ENCODE results near the gene ATP5IF1. TPM values are rescaled to one million over a fixed set of nuclear protein-coding genes. Genes with fewer than 3 reads are reported as not detected.

The ATP5IF1 gene
- total and polyA plus RNA-seq, 9 of the 15 experiments (the other 6 are each of a cell fraction or from before 2014, with no cell fraction given): 292 to 1,422 (median 388) TPM

DNA sequence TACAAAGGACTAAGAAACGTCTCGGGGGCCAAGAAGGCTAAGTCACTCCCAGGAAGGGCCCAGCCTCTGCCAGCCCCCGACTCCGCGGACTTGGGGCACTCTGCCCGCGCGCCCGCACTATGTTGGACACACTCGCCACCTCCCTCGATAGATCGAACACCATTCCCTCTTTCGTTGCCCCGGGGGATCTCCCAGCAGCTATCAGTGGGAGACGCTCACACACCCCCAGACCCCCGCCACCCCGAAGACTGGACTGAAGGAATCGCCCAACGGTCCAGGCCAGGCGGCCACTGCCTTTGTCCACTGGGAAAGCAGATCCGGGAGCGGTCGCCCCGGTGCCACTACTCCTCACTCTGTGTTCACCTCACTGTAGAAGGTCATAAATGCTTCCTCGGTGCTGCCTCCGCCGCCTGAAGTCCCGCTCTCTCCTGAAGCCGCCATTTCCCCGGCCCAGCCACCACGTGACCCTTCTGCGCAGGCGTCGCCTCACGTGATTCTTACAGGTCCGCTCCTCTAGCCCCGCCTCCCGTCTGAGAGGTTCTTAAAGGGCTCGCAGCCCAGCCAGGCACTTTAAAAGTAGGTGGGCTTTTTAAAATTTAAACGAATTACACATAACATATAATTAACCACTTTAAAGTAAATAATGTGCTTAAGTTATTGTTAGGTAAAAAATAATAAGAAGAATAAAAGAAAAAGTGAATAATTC, 3.2 kb upstream of the ATP5IF1 start, which contains the start of gene DNAJC8 (continued):
- TF ChIP-seq NFE2 (IDR thresholded peaks at IDR 0.05; ENCODE audit: low read depth): no peak
- peak; percentile 74 for TF ChIP-seq EGR1 (conservative IDR thresholded peaks at IDR 0.05)
- no peak for TF ChIP-seq KDM2B (CRISPR knock-in tag; IDR thresholded peaks at IDR 0.05)
- no peak for TF ChIP-seq LARP7 (IDR thresholded peaks at IDR 0.05)
- peak; percentile 94; the same call in 1 of the 2 replicates for TF ChIP-seq KAT7 (CRISPR knock-in tag; IDR thresholded peaks at IDR 0.05; ENCODE audit: borderline replicate concordance)
- peak; percentile 99 for TF ChIP-seq SIN3B (IDR thresholded peaks at IDR 0.05; ENCODE audit: low read depth)
- peak; percentile 33; the same call in 1 of the 2 replicates for TF ChIP-seq EP300 (IDR thresholded peaks at IDR 0.05; ENCODE audit: low read length)
- TF ChIP-seq CC2D1A (IDR thresholded peaks at IDR 0.05): 0 out of 2 replicates have a peak, but pooled peaks have one; percentile 28
- no peak for TF ChIP-seq ZNF445 (CRISPR knock-in tag; IDR thresholded peaks at IDR 0.05; ENCODE audit: low read depth)
- peak; percentile 77 for TF ChIP-seq FOS (IDR thresholded peaks at IDR 0.05; ENCODE audit: extremely low read depth, insufficient read length)
- peak; percentile 48; the same call in 1 of the 2 replicates for TF ChIP-seq NR2C1 (IDR thresholded peaks at IDR 0.05)
- TF ChIP-seq NR2C1 (tag; IDR thresholded peaks at IDR 0.05): no peak
- no peak; the same call in none of the 2 replicates for TF ChIP-seq NFIC (IDR thresholded peaks at IDR 0.05)
- TF ChIP-seq ZNF584 (CRISPR knock-in tag; IDR thresholded peaks at IDR 0.05; ENCODE audit: low read depth): no peak
- TF ChIP-seq CCNT2 (IDR thresholded peaks at IDR 0.05; ENCODE audit: borderline replicate concordance, extremely low read depth, insufficient read length, low read depth, low read length): peak; percentile 26
- no peak for TF ChIP-seq RBM22 (IDR thresholded peaks at IDR 0.05; ENCODE audit: low read depth, low read length, poor library complexity, severe bottlenecking)
- no peak for TF ChIP-seq ETV6 (IDR thresholded peaks at IDR 0.05; ENCODE audit: borderline replicate concordance in 1 of 2, low read depth in 2 of 2, low read length in 1 of 2)
- TF ChIP-seq ETV6 (CRISPR knock-in tag; IDR thresholded peaks at IDR 0.05; ENCODE audit: borderline replicate concordance): 0 out of 2 replicates have a peak, but pooled peaks have one; percentile 63
- TF ChIP-seq CREM (IDR thresholded peaks at IDR 0.05; ENCODE audit: low read depth): peak; percentile 67
- no peak for TF ChIP-seq ZSCAN32 (CRISPR knock-in tag; IDR thresholded peaks at IDR 0.05)
- peak; percentile 84 to 99 (median 97) for TF ChIP-seq YY1 (IDR thresholded peaks at IDR 0.05; ENCODE audit: borderline replicate concordance in 1 of 3, control insufficient read depth in 1 of 3, extremely low read depth in 1 of 3, insufficient read depth in 3 of 3, insufficient read length in 1 of 3, insufficient replicate concordance in 2 of 3, low read depth in 1 of 3, low read length in 2 of 3)
- no peak for TF ChIP-seq KLF6 (CRISPR knock-in tag; IDR thresholded peaks at IDR 0.05; ENCODE audit: borderline replicate concordance)
- TF ChIP-seq, protein P1, sequence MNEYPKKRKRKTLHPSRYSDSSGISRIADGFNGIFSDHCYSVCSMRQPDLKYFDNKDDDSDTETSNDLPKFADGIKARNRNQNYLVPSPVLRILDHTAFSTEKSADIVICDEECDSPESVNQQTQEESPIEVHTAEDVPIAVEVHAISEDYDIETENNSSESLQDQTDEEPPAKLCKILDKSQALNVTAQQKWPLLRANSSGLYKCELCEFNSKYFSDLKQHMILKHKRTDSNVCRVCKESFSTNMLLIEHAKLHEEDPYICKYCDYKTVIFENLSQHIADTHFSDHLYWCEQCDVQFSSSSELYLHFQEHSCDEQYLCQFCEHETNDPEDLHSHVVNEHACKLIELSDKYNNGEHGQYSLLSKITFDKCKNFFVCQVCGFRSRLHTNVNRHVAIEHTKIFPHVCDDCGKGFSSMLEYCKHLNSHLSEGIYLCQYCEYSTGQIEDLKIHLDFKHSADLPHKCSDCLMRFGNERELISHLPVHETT (CRISPR knock-in tag; conservative IDR thresholded peaks at IDR 0.05 in 1 of 2, IDR thresholded peaks at IDR 0.05 in 1 of 2): peak in 1 of 2 experiments; percentile 46; a peak in 1 of 4 replicates
- TF ChIP-seq JUN (IDR thresholded peaks at IDR 0.05; ENCODE audit: borderline replicate concordance, low read depth, low read length): peak; percentile 72; the same call in 1 of the 2 replicates
- no peak for TF ChIP-seq JUN (CRISPR knock-in tag; IDR thresholded peaks at IDR 0.05; ENCODE audit: borderline replicate concordance)
- TF ChIP-seq MAFK (IDR thresholded peaks at IDR 0.05; ENCODE audit: low read length): 0 out of 2 replicates have a peak, but pooled peaks have one; percentile 2
- 0 out of 2 replicates have a peak, but pooled peaks have one; percentile 25 for TF ChIP-seq CHD2 (IDR thresholded peaks at IDR 0.05; ENCODE audit: low read depth, low read length)
- TF ChIP-seq MCM5 (IDR thresholded peaks at IDR 0.05; ENCODE audit: low read depth): no peak
- 0 out of 2 replicates have a peak, but pooled peaks have one; percentile 47 for TF ChIP-seq CREB1 (IDR thresholded peaks at IDR 0.05)
- TF ChIP-seq CREB1 (CRISPR knock-in tag; IDR thresholded peaks at IDR 0.05): peak; percentile 55; the same call in 1 of the 2 replicates

All from K562 (cell line).